Activated naive CD8-positive, alpha-beta T cell treated with anti-CD3 and anti-CD28 coated beads, Interleukin-2, amount 50 U/mL, for 24 hours (primary cell): ENCODE data around the gene HUWE1.

ENCODE experiments used
- ATAC-seq: fragments of 150-1000 bp; cut with Tn5 transposase; one replicate; pipeline ENCODE4 v1.10.0; 2021
- DNase-seq: peaks from one replicate; pipeline ENCODE4 v3.0.0; 2021
- H3K27ac Mint-ChIP-seq: one replicate; pipeline ENCODE4 v1.8.0; 2021; ENCODE audit warnings: mild to moderate bottlenecking, mixed read lengths
- H3K27me3 Mint-ChIP-seq: one replicate; pipeline ENCODE4 v1.8.0; 2021; ENCODE audit warnings: mixed read lengths
- H3K36me3 Mint-ChIP-seq: one replicate; pipeline ENCODE4 v1.8.0; 2021; ENCODE audit warnings: low read depth, mixed read lengths
- H3K4me1 Mint-ChIP-seq: one replicate; pipeline ENCODE4 v1.8.0; 2021; ENCODE audit warnings: mixed read lengths
- H3K4me3 Mint-ChIP-seq: one replicate; pipeline ENCODE4 v1.8.0; 2021; ENCODE audit warnings: mild to moderate bottlenecking, moderate library complexity, mixed read lengths
- H3K9me3 Mint-ChIP-seq: one replicate; pipeline ENCODE4 v1.8.0; 2021; ENCODE audit warnings: mixed read lengths

The HUWE1 gene

DNA sequence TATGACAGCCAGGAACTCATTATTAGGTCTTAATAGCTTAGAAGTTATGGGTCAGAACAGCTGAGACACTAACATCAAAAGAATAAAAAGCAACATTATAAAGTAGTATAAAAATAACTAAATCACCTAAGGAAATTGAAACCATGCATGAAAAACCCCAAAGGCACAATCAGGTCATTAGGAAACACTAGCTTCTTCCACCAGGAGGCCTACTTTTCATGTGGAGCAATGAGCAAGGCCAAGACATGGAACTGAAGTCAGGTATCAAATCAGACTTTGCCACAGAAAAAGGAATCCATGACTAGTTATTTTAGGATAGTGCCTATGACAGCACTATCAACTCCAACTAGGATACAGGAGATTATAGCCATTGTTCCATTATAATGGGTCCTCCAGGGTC is 7.9 kb downstream of the HUWE1 start:
- H3K4me3 Mint-ChIP-seq, result peak overlapping the region; percentile 26
- H3K9me3 Mint-ChIP-seq, result no peaks in the 10 kb centered on the region

DNA sequence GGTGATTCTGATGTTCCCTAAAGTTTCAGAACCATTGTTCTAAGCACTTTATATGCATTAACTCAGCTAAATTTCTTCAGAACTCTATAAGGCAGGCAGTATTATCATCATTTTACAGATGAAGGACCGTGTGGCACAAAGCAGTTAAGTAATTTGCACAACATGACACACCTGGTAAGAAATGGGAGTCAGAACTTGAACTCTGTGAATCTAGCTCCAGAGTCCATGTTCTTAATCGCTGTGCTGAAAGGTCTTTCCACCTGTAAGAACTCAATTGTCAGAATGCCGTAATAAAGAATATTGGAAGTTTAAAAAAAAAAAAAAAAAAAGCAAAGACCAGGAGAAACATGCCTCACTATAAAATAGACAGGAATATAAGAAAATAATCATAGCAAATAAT is 9.2 kb downstream of the HUWE1 start:
- Mint-ChIP-seq H3K27ac (no peak overlapping the region), H3K9me3 (no peaks in the 10 kb centered on the region), H3K4me1 (peaks cover 64% of the 10 kb centered on the region), H3K4me3 (peak overlapping the region; percentile 4), H3K27me3 (no peaks in the 10 kb centered on the region), H3K36me3 (peaks cover 73% of the 10 kb centered on the region)
- ATAC-seq (no peak), DNase-seq (no peak)

More for the DNA sequence above, 7.9 kb downstream of the HUWE1 start:
- no peak for DNase-seq
- no peaks in the 10 kb centered on the region for H3K27me3 Mint-ChIP-seq
- ATAC-seq, result no peak
- H3K4me1 Mint-ChIP-seq, result peaks cover 66% of the 10 kb centered on the region
- H3K36me3 Mint-ChIP-seq, result peaks cover 69% of the 10 kb centered on the region
- peak overlapping the region; percentile 60 for H3K27ac Mint-ChIP-seq

DNA sequence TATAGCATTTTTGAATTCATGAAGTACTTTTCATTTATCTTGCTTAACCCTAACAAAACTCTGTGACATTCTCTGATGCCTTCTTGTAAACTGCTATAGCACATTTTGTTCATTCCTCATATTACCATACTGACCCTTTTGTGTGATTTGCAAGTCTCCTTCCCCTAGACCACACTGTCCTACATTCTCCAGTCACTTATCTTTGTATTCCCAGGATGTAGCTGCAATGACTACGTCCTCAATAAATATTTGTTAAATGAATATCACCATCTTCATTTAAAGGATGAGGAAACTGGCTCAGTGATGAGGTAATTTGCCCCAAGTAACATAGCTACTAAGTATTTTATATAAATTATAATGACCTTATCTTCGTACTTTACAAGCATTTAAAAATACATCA is 11.9 kb downstream of the HUWE1 start:
- peaks cover 45% of the 10 kb centered on the region for H3K4me1 Mint-ChIP-seq
- no peak overlapping the region for H3K27ac Mint-ChIP-seq
- no peaks in the 10 kb centered on the region for H3K9me3 Mint-ChIP-seq
- H3K4me3 Mint-ChIP-seq, result no peak overlapping the region
- no peaks in the 10 kb centered on the region for H3K27me3 Mint-ChIP-seq
- peaks cover 61% of the 10 kb centered on the region for H3K36me3 Mint-ChIP-seq
- DNase-seq (no peak), ATAC-seq (no peak)

DNA sequence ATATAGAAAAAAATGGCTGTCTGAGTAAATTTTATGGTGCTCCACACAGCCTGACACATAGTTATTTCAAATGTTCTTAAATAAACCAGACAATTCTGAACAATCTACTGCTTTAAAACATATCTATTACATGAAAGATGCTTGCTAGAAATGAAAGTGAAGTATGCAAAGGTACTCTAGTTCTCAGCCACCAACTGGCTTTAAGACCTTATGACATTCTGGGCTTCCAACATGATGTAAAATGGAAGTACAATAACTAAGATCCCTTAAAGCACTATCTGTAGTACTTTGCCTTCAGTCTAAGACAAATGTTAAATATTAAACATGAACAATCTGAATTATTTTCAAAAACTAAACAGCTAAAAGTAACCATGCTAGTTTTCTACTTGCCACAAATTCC is 17.3 kb downstream of the HUWE1 start:
- Mint-ChIP-seq H3K36me3 (peaks cover 45% of the 10 kb centered on the region), H3K4me3 (no peak overlapping the region), H3K27me3 (no peaks in the 10 kb centered on the region), H3K9me3 (no peaks in the 10 kb centered on the region), H3K27ac (no peak overlapping the region), H3K4me1 (peaks cover 26% of the 10 kb centered on the region)
- no peak for DNase-seq
- ATAC-seq, result no peak

DNA sequence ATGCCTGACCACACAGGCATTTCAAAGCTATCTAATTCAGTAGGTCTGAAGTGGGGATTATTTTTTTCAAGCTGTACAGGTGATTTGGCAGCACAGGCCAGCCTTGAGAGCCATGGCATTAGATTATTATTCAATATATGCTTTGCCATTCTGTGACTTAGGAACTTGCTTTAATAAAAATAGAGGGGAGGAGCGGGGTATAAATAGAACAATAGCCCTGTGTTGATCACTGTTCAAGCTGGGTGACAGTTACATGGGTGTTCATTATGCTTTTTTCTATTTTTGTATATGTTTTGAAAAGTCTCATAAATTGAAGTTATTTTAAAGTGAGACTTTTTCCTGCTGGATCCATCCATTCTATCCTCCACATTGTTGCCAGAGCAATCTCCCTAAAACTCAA is 20.3 kb downstream of the HUWE1 start:
- no peaks in the 10 kb centered on the region for H3K27me3 Mint-ChIP-seq
- ATAC-seq (no peak), DNase-seq (no peak)
- peaks cover 43% of the 10 kb centered on the region for H3K36me3 Mint-ChIP-seq
- H3K27ac Mint-ChIP-seq, result peak overlapping the region; percentile 37
- H3K4me1 Mint-ChIP-seq, result peaks cover 35% of the 10 kb centered on the region
- no peaks in the 10 kb centered on the region for H3K9me3 Mint-ChIP-seq
- no peak overlapping the region for H3K4me3 Mint-ChIP-seq

DNA sequence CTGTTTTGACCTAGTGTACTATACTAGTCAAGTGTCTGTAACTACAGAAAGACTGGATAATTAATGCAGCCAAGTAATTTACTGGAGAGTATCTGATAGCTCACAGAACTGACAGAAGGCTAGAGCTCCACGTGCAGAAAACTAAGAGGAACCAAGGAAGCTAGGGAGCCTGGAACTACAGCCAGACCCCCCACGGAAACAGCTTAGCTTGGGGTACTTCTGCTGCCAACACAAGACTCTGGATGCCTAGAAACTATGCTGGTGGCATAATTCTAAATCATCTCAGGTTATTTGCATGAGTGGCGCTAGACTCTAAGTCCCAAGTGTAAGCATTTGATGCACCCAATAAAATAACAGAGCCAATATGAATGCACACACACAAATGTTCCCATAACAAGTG is 26.5 kb downstream of the HUWE1 start:
- H3K9me3 Mint-ChIP-seq, result no peaks in the 10 kb centered on the region
- peaks cover 44% of the 10 kb centered on the region for H3K36me3 Mint-ChIP-seq
- H3K4me3 Mint-ChIP-seq, result no peak overlapping the region
- DNase-seq, result no peak
- no peak for ATAC-seq
- no peak overlapping the region for H3K27ac Mint-ChIP-seq
- no peaks in the 10 kb centered on the region for H3K27me3 Mint-ChIP-seq
- peaks cover 41% of the 10 kb centered on the region for H3K4me1 Mint-ChIP-seq

DNA sequence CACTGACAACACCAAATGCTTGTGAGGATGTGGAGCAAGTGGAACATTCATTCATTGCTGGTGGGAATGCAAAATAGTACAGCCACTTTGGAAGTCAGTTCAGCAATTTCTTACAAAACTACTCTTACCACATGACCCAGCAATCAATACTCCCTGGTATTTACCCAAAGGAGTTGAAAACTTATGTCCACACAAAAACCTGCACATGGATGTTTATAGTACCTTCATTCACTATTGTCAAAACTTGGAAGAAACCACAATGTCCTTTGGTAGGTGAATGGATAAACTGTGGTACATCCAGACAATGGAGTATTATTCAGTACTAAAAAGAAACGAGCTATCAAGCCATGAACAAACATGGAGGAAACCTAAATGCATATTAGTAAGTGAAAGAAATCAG is 27.5 kb downstream of the HUWE1 start:
- no peaks in the 10 kb centered on the region for H3K9me3 Mint-ChIP-seq
- no peaks in the 10 kb centered on the region for H3K27me3 Mint-ChIP-seq
- H3K4me1 Mint-ChIP-seq, result peaks cover 49% of the 10 kb centered on the region
- ATAC-seq (no peak), DNase-seq (no peak)
- peaks cover 41% of the 10 kb centered on the region for H3K36me3 Mint-ChIP-seq
- no peak overlapping the region for H3K27ac Mint-ChIP-seq
- H3K4me3 Mint-ChIP-seq, result no peak overlapping the region

DNA sequence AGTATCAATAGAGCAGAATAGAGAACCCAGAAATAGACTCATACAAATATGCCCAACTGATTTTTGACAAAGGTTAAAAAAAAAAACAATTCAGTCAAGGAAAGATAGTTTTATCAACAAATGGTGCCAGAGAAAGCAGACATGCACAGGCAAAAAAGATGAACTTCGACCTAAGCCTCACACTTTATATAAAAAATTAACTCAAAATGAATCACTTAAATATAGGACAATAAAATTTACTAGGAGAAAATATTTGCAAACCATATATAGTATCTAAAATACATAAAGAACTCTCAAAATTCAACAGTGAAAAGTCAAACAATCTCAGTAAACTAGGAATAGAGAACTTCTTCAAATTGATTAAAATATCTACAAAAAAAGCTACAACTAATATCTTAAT is 29.7 kb downstream of the HUWE1 start:
- no peak overlapping the region for H3K27ac Mint-ChIP-seq
- peaks cover 47% of the 10 kb centered on the region for H3K4me1 Mint-ChIP-seq
- peaks cover 42% of the 10 kb centered on the region for H3K36me3 Mint-ChIP-seq
- DNase-seq, result no peak
- H3K4me3 Mint-ChIP-seq, result no peak overlapping the region
- no peaks in the 10 kb centered on the region for H3K9me3 Mint-ChIP-seq
- ATAC-seq, result no peak
- no peaks in the 10 kb centered on the region for H3K27me3 Mint-ChIP-seq

DNA sequence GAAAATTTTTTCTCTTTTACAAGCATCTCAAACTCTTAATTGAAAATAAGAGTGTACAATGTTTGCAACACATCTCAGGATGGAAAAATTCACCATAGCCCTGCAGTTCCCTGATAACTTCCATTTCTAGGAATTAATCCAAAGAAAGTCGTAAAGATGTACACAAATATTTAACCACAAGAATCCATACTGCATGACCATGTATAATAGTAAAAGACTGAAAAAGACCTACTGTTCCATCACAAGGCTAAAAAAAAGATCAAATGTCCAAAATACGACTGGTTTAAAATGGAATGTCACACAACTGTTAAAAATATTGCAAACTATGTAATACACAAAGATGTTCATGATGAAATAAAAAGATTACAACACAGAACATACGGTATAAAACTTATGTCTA is 32.1 kb downstream of the HUWE1 start:
- ATAC-seq, result no peak
- Mint-ChIP-seq H3K27me3 (no peaks in the 10 kb centered on the region), H3K4me3 (no peak overlapping the region), H3K9me3 (no peaks in the 10 kb centered on the region), H3K36me3 (peaks cover 44% of the 10 kb centered on the region), H3K27ac (peak overlapping the region; percentile 31), H3K4me1 (peaks cover 38% of the 10 kb centered on the region)
- DNase-seq, result no peak

DNA sequence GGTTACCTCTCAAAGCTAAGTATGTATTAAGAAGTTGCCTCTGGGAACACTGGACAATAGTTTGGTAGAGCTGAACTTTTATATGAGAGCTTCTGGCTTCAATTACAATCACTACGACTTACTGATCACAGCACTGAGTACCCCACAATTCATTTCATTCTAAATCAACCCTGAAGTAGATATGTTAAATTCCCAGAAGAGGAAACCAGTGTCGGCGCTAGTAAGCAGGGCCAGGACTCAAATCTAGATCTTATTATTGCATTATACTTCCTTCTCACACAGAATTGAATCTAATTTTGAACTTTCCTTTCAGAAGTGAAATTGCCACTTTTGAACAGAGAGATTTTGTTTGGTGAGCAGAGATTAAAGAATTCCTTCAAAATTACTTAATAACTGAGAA is 41.8 kb downstream of the HUWE1 start:
- H3K27me3 Mint-ChIP-seq, result no peaks in the 10 kb centered on the region
- peaks cover 53% of the 10 kb centered on the region for H3K36me3 Mint-ChIP-seq
- DNase-seq (no peak), ATAC-seq (no peak)
- H3K4me1 Mint-ChIP-seq, result peaks cover 3% of the 10 kb centered on the region
- no peak overlapping the region for H3K4me3 Mint-ChIP-seq
- no peak overlapping the region for H3K27ac Mint-ChIP-seq
- H3K9me3 Mint-ChIP-seq, result no peaks in the 10 kb centered on the region

DNA sequence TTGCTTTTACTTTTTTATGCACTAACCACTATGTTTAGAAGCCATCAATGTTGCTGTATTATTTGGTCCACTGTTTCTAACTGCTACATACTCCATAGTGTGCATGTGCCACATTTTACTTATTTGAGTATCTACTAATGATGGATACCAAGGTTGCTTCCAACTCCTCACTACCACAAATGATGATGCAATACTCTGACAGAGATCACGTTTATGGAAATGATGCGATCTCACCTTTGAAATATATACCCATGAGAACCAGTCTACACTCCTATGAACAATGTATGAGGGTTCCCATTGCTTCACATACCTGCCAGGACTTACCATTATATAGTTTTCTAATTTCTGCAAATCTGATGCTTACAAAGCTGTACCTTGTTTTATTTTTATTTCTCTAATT is 44.2 kb downstream of the HUWE1 start:
- H3K36me3 Mint-ChIP-seq, result peaks cover 58% of the 10 kb centered on the region
- no peaks in the 10 kb centered on the region for H3K9me3 Mint-ChIP-seq
- no peak for DNase-seq
- H3K4me3 Mint-ChIP-seq, result no peak overlapping the region
- no peak for ATAC-seq
- peaks cover 5% of the 10 kb centered on the region for H3K4me1 Mint-ChIP-seq
- no peaks in the 10 kb centered on the region for H3K27me3 Mint-ChIP-seq
- H3K27ac Mint-ChIP-seq, result peak overlapping the region; percentile 67

DNA sequence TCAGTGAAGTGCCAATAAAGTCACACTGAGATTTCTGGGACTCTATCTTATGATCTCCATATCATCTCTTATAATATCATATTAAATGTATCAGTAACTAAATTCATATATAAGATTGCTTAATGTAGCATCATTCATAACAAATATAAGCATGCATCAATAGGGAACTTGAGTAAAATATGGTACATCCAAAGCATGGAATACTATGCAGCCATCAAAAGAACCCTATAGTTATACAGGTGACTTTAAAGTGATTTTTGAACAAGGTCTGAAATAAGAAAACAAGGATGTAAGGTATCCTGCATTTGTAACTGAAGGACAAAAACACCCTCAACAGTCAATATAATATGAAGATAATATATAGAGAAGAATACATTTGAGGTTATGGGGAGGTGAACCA is 47.3 kb downstream of the HUWE1 start:
- Mint-ChIP-seq H3K27me3 (no peaks in the 10 kb centered on the region), H3K36me3 (peaks cover 49% of the 10 kb centered on the region), H3K27ac (no peak overlapping the region), H3K4me3 (no peak overlapping the region), H3K4me1 (peaks cover 8% of the 10 kb centered on the region), H3K9me3 (no peaks in the 10 kb centered on the region)
- no peak for DNase-seq
- no peak for ATAC-seq

DNA sequence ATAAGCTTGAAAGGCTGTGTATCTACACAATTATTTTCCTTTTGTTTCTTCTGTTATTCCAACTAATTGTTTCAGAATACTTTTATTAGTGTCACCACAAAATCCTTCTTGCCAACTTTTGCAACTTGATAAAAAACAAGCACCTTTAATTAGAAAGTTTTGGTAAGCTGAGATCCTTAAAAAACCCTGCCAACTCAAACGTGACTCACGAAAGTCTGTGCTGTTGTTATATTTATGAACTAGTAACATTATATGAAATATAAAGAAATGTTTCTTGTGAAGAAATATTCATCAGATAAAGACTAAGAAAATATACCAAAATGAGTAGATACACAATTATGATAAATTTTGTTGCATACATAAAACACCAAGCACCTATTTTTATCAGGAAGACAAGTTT is 49.0 kb downstream of the HUWE1 start:
- Mint-ChIP-seq H3K9me3 (no peaks in the 10 kb centered on the region), H3K4me3 (no peak overlapping the region), H3K27me3 (no peaks in the 10 kb centered on the region), H3K27ac (no peak overlapping the region), H3K36me3 (peaks cover 47% of the 10 kb centered on the region), H3K4me1 (peaks cover 8% of the 10 kb centered on the region)
- DNase-seq (no peak), ATAC-seq (no peak)

DNA sequence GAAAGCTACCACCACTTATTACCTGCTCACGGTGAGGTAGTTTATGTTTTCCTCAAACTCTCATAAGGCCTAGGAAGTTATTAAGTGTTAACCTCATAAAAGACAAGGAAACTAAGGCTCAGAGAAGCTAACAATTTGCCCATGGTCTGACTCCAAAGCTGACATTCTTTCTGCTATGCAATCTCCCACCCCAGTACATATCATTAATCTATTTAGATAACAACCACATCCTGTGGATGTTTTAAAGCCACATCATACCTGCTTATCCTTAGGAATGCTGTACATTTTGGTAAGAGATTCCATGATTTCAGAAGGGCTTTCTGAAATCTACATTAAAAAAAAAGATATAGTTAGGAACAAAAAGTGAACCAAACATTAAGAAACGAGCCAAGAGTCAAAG is 55.4 kb downstream of the HUWE1 start:
- no peak overlapping the region for H3K27ac Mint-ChIP-seq
- no peaks in the 10 kb centered on the region for H3K27me3 Mint-ChIP-seq
- peaks cover 63% of the 10 kb centered on the region for H3K36me3 Mint-ChIP-seq

DNA sequence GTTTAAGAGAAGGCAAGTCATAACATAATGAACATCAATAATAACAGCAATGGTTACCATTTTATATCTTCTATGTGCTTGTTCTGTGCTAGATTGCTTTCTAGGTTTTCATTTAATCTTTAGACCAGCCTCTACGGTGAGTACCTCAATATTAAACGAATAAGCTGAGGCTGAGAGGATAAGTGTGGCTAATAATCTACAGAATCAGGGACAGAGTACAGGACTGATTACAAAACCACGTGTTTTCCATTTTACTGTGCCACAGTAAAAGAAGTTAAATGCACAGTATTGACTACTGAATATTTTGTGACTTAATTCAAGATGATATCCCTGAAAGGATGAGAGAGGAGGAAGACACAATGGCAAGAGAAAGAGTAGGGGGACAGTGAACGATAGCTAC is 56.3 kb downstream of the HUWE1 start:
- DNase-seq (no peak), ATAC-seq (no peak)
- Mint-ChIP-seq H3K9me3 (no peaks in the 10 kb centered on the region), H3K4me3 (no peak overlapping the region), H3K27me3 (no peaks in the 10 kb centered on the region), H3K36me3 (peaks cover 63% of the 10 kb centered on the region), H3K27ac (no peak overlapping the region), H3K4me1 (peaks cover 2% of the 10 kb centered on the region)

More for the DNA sequence above, 55.4 kb downstream of the HUWE1 start:
- H3K9me3 Mint-ChIP-seq, result no peaks in the 10 kb centered on the region
- DNase-seq, result no peak
- no peak overlapping the region for H3K4me3 Mint-ChIP-seq
- H3K4me1 Mint-ChIP-seq, result peaks cover 5% of the 10 kb centered on the region
- no peak for ATAC-seq

DNA sequence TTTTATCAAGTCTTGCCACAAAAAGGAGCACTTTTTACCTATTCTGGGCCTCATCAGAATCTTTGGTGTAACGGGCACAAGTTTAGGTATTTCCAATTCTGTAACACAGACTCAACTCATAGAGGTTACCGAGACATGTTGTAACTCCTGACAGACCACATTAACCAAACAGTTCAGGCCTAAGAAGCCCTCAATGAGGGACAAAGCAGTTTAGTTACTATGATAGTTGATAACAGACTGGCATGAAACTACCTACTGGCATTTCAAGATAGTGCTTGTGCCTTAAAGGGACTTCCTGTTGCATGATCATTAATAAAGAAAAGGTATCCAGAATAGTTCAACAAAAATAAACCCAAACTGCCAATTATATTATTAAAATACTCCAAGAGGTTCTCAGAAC is 64.1 kb downstream of the HUWE1 start:
- Mint-ChIP-seq H3K36me3 (peaks cover 57% of the 10 kb centered on the region), H3K4me3 (no peak overlapping the region), H3K27me3 (no peaks in the 10 kb centered on the region), H3K9me3 (no peaks in the 10 kb centered on the region), H3K4me1 (peaks cover 10% of the 10 kb centered on the region), H3K27ac (peak overlapping the region; percentile 55)
- DNase-seq (no peak), ATAC-seq (no peak)
